ENCODE measurements around the gene KCNQ1.

- TF ChIP-seq CTCF (IDR thresholded peaks at IDR 0.05; ENCODE audit: low read length) (no peak), EZH2 (IDR thresholded peaks at IDR 0.05; ENCODE audit: borderline replicate concordance, low read length) (no peak)
These were observed 205.6 kb downstream of the KCNQ1 start for GRCh38 chr11:2650343-2650867.
